Endothelial cell of umbilical vein (primary cell): Measurements from ENCODE around the gene TOP2B. TPM values are rescaled to one million over a fixed set of nuclear protein-coding genes. Genes with fewer than 3 reads are reported as not detected.

Experiments
- BruUV-seq: library from RNA; stranded (reverse); fragments of 400-500 nt; replicated peaks from 2 replicates; lab custom pipeline; 2021; lab: Mats Ljungman, UMichigan
- CTCF ChIA-PET: fragments of 300-600, 350-600 bp; sonication (Branson Sonifier 250); formaldehyde crosslinking; loops from one replicate; lab custom pipeline; 2021; ENCODE audit warnings: antibody characterized with exemption, inconsistent platforms; lab: Charles Lee
- POLR2A ChIA-PET: fragments of 300-600, 350-600 bp; sonication (Branson Sonifier 250); formaldehyde crosslinking; loops from one replicate; lab custom pipeline; 2021; ENCODE audit warnings: antibody characterized with exemption, inconsistent platforms; lab: Charles Lee
- DNase-seq: peaks from one replicate; pipeline ENCODE4 v3.0.0-alpha.2; 2011; ENCODE audit warnings: low read depth, low spot score
- FAIRE-seq: peaks from 2 replicates; lab custom pipeline; 2011; peaks lifted over from hg19 to GRCh38; lab: Jason Lieb, UNC
- H2AFZ ChIP-seq: 2 replicates; pipeline ENCODE4 v1.6.0; 2012; ENCODE audit warnings: low read depth, low read length, control low read depth, inconsistent platforms
- H3K27ac ChIP-seq: 2 replicates; pipeline ENCODE4 v1.5.1; 2011; ENCODE audit warnings: low read depth, mild to moderate bottlenecking, control low read depth, low read length, moderate library complexity; ENCODE audit not compliant: insufficient read depth
- H3K27me3 ChIP-seq, 2 experiments: 2 replicates each; pipeline versions ENCODE4 v1.6.0 to v1.6.1; 2011; ENCODE audit warnings: low read length in 2 of 2, mixed read lengths in 1 of 2; ENCODE audit not compliant: control insufficient read depth in 2 of 2, insufficient read depth in 2 of 2
- H3K36me3 ChIP-seq, 2 experiments: 2 replicates in 1 of 2; 3 replicates in 1 of 2; pipeline ENCODE4 v1.5.1; 2011; ENCODE audit warnings: low read length in 2 of 2, mild to moderate bottlenecking in 1 of 2, moderate library complexity in 1 of 2; ENCODE audit not compliant: control insufficient read depth in 2 of 2, insufficient read depth in 2 of 2; ENCODE audit errors: extremely low read depth in 1 of 2
- H3K4me1 ChIP-seq: 3 replicates; pipeline ENCODE4 v1.5.1; 2011; ENCODE audit warnings: mild to moderate bottlenecking, low read length; ENCODE audit not compliant: control insufficient read depth, insufficient read depth; ENCODE audit errors: extremely low read depth
- H3K4me2 ChIP-seq: 2 replicates; pipeline ENCODE4 v1.6.1; 2011; ENCODE audit warnings: low read length, control low read depth, mixed read lengths; ENCODE audit not compliant: insufficient read depth
- H3K4me3 ChIP-seq, 3 experiments: fragments of 200-600 bp in 1 of 3; sonication (generic), shearing (Covaris generic) in 1 of 3; replicated peaks in 1 of 3; 2 replicates each; pipeline ENCODE4 v1.5.1; 2011 to 2016; ENCODE audit warnings: control low read depth in 3 of 3, low read length in 3 of 3, mild to moderate bottlenecking in 2 of 3, inconsistent platforms in 1 of 3, low read depth in 1 of 3, moderate library complexity in 1 of 3; ENCODE audit not compliant: insufficient read depth in 1 of 3
- H3K79me2 ChIP-seq: 2 replicates; pipeline ENCODE4 v1.6.0; 2012; ENCODE audit warnings: low read length, inconsistent platforms; ENCODE audit not compliant: control insufficient read depth, insufficient read depth
- H3K9ac ChIP-seq: replicated peaks from 2 replicates; pipeline ENCODE3; 2011; ENCODE audit warnings: low read length, control low read depth; ENCODE audit not compliant: insufficient read depth; ENCODE audit errors: extremely low read depth
- H3K9me1 ChIP-seq: replicated peaks from 3 replicates; pipeline ENCODE4 v1.6.0; 2011; ENCODE audit warnings: mild to moderate bottlenecking, low read length; ENCODE audit not compliant: control insufficient read depth, insufficient read depth; ENCODE audit errors: extremely low read depth
- H3K9me3 ChIP-seq: replicated peaks from 2 replicates; pipeline ENCODE4 v1.5.1; 2012; ENCODE audit warnings: low read length, inconsistent platforms; ENCODE audit not compliant: control insufficient read depth, insufficient read depth
- H4K20me1 ChIP-seq: replicated peaks from 2 replicates; pipeline ENCODE3; 2011; ENCODE audit warnings: mild to moderate bottlenecking, low read length; ENCODE audit not compliant: control insufficient read depth, insufficient read depth; ENCODE audit errors: extremely low read depth
- EZH2 ChIP-seq: IDR thresholded peaks from 2 replicates; pipeline ENCODE4 v1.6.1; 2012; ENCODE audit warnings: borderline replicate concordance, low read depth, mild to moderate bottlenecking, moderate library complexity, low read length, inconsistent platforms; ENCODE audit not compliant: severe bottlenecking
- FOS ChIP-seq: IDR thresholded peaks from 2 replicates; pipeline ENCODE4 v1.6.1; 2011; ENCODE audit warnings: mild to moderate bottlenecking, low read length, moderate library complexity, borderline replicate concordance; ENCODE audit not compliant: insufficient read depth
- GATA2 ChIP-seq: IDR thresholded peaks from 2 replicates; pipeline ENCODE4 v1.7.0; 2011; ENCODE audit warnings: low read depth, mild to moderate bottlenecking, moderate library complexity, mixed read lengths, low read length; ENCODE audit not compliant: insufficient read length, insufficient read depth
- JUN ChIP-seq: IDR thresholded peaks from 2 replicates; pipeline ENCODE4 v1.6.1; 2011; ENCODE audit warnings: borderline replicate concordance, low read depth; ENCODE audit not compliant: insufficient read length, insufficient read depth
- MAX ChIP-seq: IDR thresholded peaks from 2 replicates; pipeline ENCODE4 v1.6.1; 2011; ENCODE audit not compliant: insufficient read depth, insufficient read length
- MYC ChIP-seq: IDR thresholded peaks from one replicate; pipeline ENCODE4 v1.6.1; 2011; ENCODE audit warnings: mild to moderate bottlenecking, low read depth, low read length
- POLR2A ChIP-seq: IDR thresholded peaks from 2 replicates; pipeline ENCODE4 v1.6.1; 2012; ENCODE audit warnings: low read depth, mild to moderate bottlenecking, control low read depth, low read length
- POLR2AphosphoS5 ChIP-seq: IDR thresholded peaks from 2 replicates; pipeline ENCODE4 v1.6.1; 2012; ENCODE audit warnings: low read depth, mild to moderate bottlenecking, control low read depth, low read length, moderate library complexity; ENCODE audit not compliant: insufficient read depth
- dilution Hi-C: fragments of 300-500 bp; cut with MboI; formaldehyde crosslinking; loops from one replicate; pipeline ENCODE4 v1.15.0; 2019; ENCODE audit warnings: low sequenced_read_pairs; ENCODE audit not compliant: extremely low pct_ligation_motif_present
- intact Hi-C: fragments of 100-400 bp; cut with micrococcal nuclease; formaldehyde crosslinking; loops from one replicate; pipeline ENCODE4 v1.10.0; 2022
- polyA plus RNA-seq, 4 experiments: library from polyadenylated mRNA; depleted of rRNA in 3 of 4; stranded (reverse) in 3 of 4; unstranded in 1 of 4; fragments of >200 nt; gene quantifications; 2 replicates each; pipeline versions ENCODE4 v1.2.1 to v1.2.3, GENCODE V29; 2011 to 2012; ENCODE audit warnings: missing spikeins in 1 of 4
- total RNA-seq: library from RNA; stranded (reverse); gene quantifications from 2 replicates; pipeline ENCODE4 v1.2.3, GENCODE V29; 2021
- TF ChIP-seq, protein P1 (sequence below), 2 donors: IDR thresholded peaks; 1 replicate in 1 of 2; 2 replicates in 1 of 2; pipeline ENCODE4 v1.5.1; 2011; ENCODE audit warnings: low read length in 2 of 2, mild to moderate bottlenecking in 2 of 2, moderate library complexity in 2 of 2, control low read depth in 1 of 2, inconsistent platforms in 1 of 2, low read depth in 1 of 2; ENCODE audit not compliant: insufficient read depth in 1 of 2; ENCODE audit errors: extremely low read depth in 1 of 2

TOP2B gene
- total and polyA plus RNA-seq, 2 donors (not counting 3 experiments of a cell fraction or from before 2014, with no cell fraction given) = 20.4 to 98.9 TPM

- no peaks in the 10 kb centered on the region for H4K20me1 ChIP-seq
- DNase-seq (no peak), FAIRE-seq (no peak)
- no peaks in the 10 kb centered on the region for H3K36me3 ChIP-seq
- peaks cover 0 to 4% of the 10 kb centered on the region in 2 experiments for H3K27me3 ChIP-seq
- TF ChIP-seq EZH2 = no peak
- no peak for TF ChIP-seq JUN
- no peak for TF ChIP-seq GATA2
- no peak for TF ChIP-seq FOS
- TF ChIP-seq MAX = no peak
- no peak for TF ChIP-seq MYC
- TF ChIP-seq, protein P1, sequence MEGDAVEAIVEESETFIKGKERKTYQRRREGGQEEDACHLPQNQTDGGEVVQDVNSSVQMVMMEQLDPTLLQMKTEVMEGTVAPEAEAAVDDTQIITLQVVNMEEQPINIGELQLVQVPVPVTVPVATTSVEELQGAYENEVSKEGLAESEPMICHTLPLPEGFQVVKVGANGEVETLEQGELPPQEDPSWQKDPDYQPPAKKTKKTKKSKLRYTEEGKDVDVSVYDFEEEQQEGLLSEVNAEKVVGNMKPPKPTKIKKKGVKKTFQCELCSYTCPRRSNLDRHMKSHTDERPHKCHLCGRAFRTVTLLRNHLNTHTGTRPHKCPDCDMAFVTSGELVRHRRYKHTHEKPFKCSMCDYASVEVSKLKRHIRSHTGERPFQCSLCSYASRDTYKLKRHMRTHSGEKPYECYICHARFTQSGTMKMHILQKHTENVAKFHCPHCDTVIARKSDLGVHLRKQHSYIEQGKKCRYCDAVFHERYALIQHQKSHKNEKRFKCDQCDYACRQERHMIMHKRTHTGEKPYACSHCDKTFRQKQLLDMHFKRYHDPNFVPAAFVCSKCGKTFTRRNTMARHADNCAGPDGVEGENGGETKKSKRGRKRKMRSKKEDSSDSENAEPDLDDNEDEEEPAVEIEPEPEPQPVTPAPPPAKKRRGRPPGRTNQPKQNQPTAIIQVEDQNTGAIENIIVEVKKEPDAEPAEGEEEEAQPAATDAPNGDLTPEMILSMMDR (IDR thresholded peaks at IDR 0.05; ENCODE audit: extremely low read depth in 1 of 2, insufficient read depth in 1 of 2, low read depth in 1 of 2, low read length in 2 of 2) = no peak
- TF ChIP-seq POLR2A = no peak
- TF ChIP-seq POLR2AphosphoS5 = no peak
- intact Hi-C loops (no loop called here), dilution Hi-C loops (no loop called here)
- H3K9me1 ChIP-seq = no peaks in the 10 kb centered on the region
- H3K79me2 ChIP-seq = no peaks in the 10 kb centered on the region
- H2AFZ ChIP-seq = no peak overlapping the region
- no TSS peak for BruUV-seq
- H3K9ac ChIP-seq = no peak overlapping the region
- H3K4me2 ChIP-seq = no peak overlapping the region
- POLR2A ChIA-PET = no interaction called here
- H3K9me3 ChIP-seq = no peaks in the 10 kb centered on the region
- CTCF ChIA-PET = no interaction called here
- no peaks in the 10 kb centered on the region for H3K4me1 ChIP-seq
- no peak overlapping the region for H3K27ac ChIP-seq
- H3K4me3 ChIP-seq = no peak overlapping the region
These were observed 31.2 kb upstream of the TOP2B start for GRCh38 chr3:25695731-25696420.
